GM19238 (cell line): ENCODE results near the gene BCAS1.

Source experiments
- DNase-seq: peaks from one replicate; pipeline ENCODE4 v3.0.0; 2011; ENCODE audit warnings: low spot score; ENCODE audit not compliant: insufficient read length

Gene BCAS1, protein sequence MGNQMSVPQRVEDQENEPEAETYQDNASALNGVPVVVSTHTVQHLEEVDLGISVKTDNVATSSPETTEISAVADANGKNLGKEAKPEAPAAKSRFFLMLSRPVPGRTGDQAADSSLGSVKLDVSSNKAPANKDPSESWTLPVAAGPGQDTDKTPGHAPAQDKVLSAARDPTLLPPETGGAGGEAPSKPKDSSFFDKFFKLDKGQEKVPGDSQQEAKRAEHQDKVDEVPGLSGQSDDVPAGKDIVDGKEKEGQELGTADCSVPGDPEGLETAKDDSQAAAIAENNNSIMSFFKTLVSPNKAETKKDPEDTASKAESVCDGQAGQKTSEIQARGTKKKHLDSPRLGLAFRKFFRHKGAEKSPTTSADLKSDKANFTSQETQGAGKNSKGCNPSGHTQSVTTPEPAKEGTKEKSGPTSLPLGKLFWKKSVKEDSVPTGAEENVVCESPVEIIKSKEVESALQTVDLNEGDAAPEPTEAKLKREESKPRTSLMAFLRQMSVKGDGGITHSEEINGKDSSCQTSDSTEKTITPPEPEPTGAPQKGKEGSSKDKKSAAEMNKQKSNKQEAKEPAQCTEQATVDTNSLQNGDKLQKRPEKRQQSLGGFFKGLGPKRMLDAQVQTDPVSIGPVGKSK

DNA sequence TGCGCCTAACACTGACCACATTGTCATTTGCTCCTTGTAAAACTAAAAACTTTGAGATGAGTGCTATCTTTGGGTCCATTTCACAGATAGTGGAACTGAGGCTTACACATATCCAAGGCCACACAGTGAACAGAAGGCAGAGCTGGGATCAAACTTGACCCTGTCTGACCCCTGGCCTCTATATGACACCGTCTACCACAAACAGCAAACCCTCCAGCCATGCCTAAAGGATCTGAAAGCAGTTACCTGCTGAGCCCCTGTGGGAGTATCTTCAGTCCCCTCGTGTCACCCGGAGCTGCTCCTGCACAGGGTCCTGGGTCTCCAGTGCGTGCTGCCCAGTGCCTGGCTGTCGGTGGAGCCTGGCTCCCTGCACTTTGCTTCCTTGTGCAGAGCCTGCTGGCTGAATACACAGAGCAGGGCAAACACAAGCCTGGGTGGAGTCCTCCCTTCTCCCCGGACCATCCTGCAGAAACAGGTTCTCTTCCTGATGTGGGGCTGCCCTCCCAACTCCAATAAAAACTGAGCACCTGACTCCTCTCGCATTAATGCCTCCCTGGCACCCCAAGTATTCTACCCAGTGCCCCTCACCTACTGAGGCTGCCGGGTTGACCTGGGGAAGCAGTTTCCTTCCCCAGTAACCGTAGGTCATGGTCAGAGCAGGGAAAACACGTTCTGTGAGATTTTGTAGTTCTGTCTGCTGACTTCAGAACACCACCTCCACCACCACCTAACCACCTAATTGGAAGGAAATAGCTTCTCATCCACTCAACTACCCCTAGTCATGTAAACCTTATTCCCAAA is at the start of gene BCAS1:
Gene BCAS1, minus strand, starts transcription at position 408 of the 801 bp plus-strand sequence. CDS start 11,876 bp downstream, outside the sequence.
- DNase-seq: no peak

DNA sequence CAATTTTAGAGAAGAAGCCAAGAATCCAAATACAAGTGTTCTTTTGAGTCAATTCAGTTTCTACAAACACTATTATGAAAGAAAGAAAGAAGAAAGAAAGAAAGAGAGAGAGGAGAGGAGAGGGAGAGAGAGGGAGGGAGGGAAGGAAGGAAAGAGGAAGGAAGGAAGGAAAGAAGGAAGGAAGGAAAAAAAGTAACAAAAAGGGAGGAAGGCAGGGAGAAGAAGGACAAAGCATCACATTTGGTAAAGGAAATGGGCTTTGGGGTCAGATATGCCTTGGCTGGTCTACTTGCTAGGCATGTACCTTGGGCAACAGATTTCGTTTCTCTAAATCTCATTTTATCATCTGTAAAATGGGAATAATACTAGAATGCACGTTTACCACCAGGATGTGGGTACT is 49.4 kb upstream of the BCAS1 start:
- DNase-seq: no peak

DNA sequence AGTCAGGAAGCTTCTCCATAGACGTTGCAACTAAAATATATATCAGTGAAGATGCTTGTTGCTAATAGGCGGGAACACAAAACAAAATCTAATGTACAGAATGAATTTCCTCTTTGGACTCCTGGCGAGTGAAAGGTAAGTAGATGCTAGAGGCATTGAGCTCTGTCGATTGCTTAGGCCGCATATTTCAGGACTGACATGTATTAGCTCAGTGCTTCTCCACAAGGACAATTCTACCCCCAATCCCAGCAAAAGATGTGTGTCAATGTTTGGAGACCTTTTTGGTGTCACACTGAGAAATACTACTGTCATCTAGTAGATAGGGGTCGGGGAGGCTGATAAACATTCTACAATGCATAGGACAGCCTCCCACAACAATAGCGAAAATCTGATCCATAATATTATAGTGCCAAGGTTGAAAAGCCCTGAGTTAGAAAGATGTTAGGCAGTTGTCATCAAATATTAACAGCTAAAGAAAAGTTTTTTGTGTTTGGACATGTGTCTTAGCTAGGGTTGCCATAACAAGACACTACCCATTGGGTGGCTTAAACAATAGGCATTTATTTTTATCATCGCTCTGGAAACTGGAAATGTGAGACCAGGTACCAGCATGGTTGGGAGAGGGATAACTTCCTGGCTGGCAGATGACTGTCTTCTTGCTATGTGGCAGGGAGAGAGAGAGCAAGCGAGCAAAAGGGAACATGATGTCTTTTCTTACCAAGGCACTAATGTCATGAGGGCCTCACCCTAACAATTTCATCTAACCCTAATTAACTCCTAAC is 48.0 kb upstream of the BCAS1 start:
- no peak for DNase-seq

DNA sequence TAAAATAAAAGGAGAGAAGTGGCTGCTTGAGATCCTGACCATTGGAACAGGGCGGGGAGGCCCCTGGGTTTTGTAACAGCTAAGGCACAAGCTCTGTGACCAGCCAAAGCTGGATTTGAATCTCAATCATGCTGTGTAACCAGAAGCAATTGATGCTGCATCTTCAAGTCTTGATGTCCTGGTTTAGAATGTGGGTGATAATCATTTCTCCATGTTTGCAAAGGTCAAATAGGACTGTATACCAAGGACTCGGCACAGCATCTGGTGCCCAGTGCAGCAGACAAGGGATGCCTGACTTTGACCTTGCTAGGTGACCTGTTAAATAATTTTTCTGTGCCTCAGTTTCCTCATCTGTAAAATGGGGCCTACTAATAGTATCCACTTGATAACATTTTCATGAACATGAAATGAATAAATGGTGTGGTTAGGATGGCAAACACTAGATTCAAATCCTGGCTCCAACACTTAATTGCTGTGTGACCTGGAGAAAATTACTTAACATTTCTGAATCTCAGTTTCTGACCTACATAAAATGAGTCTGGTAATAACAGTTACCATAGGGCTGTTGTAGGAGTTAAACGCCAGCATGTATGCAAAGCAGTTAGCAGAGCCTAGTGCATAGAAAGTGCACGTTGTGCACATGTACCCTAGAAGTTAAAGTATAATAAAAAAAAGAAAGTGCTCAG is 46.3 kb upstream of the BCAS1 start:
- DNase-seq: no peak

DNA sequence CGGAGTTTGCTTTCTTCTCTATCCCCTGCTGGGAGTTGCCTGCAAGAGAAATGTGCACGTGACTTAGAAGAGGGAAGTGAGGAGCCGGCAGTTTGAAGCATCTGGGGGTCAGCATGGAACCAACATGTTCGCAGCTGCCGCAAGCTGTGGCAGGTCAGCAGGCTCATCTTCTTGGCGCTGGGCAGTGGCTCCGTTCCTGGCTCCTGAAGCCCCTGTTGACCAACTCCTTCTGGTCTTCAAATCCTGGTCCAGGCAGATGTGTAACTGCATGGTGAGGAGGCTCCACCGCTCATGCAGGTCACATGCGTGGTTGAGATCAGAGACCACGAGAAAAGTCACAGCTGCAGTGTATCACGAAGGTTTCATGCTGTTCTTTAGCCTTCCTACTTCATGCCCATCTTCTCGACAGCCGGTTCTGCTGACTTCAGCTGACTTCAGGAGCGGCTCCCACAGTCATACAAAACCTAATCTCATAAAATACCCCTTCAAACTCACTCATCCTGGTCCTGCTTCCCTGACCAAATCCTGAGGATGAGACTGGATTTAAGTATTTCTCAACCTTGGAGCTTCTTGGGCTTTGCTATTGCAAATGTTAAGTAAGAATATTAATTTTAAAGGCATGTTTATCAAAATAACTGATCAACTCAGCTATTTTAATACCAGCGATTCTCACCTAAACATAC is 44.9 kb upstream of the BCAS1 start:
- DNase-seq: no peak

DNA sequence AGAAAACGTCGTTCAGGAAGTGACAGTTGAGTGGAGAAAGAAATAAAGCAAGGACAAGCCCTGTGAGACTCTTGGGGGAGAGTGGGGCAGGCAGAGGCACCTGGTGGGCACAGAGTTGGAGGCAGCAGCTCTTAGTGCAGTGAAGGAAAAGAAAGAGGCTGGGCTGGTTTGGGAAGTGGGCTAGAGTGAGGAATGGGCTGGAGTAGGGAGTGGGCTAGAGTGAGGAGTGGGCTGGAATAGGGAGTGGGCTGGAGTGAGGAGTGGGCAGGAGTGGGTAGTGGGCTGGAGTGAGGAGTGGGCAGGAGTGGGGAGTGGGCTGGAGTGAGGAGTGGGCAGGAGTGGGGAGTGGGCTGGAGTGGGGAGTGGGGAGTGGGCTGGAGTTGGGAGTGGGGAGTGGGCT is 43.7 kb upstream of the BCAS1 start:
- no peak for DNase-seq

DNA sequence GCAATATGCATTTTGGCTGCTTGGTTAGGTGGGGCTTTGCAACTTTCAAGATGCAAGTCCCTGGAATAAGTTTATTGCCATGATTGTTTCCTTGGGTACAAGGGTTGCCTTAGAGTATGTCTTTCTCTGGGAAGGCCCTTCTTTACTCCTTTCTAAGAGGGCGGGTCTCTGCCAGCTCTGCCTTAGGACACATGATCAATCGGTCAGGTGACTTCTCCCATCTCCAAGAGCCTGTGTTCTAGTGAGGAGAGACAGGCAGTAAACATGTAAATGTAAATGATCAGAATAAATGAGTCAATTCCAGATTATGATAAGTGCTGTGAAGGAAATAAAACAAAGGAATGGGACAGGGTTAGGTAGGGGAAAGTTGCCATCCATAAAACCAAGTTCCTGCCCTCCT is 43.2 kb upstream of the BCAS1 start:
- DNase-seq: no peak

DNA sequence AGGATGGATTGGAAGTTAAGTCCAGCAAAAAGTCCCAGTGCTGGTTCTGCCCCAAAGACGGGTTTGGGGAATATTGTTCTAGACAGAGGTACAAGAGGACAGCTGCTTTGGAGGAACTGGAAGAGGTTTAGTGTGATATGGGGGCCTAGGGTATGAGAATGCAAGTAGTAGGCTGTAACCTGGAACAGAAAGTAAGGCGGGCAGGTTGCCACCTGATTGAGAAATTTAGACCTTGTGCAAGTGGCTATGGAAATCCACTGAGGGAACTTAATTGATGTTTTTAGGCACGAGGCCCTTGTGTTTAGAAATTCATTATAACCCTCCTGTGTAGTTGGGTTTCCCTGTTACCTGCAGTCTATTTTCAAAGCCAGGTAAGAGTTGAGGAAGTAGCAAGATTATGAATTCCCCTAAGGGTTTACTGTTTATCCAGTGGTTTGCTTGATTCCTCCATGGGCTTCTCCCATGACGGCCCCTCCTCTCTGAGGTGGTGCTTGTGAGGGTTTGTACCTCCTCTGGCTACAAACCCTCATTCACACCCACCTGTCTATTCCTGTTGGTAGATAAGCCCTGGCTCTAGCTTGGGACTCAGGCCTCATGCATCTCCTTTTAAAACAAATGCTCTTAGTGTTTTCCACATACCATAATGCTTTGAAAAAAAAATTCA is 42.0 kb upstream of the BCAS1 start:
- no peak for DNase-seq

DNA sequence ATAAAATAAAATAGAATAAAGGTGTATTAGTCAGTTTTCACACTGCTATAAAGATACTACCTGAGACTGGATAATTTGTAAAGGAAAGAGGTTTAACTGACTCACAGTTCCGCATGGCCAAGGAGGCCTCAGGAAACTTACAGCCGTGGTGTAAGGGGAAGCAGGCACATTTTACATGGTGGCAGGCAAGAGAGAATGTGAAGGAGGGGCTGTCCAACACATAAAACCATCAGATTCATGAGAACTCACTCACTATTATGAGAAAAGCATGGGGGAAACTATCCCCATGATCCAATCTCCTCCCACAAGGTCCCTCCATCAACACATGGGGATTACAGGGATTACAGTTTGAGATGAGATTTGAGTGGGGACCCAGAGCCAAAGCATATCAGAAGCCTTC is 41.1 kb upstream of the BCAS1 start:
- DNase-seq: no peak

DNA sequence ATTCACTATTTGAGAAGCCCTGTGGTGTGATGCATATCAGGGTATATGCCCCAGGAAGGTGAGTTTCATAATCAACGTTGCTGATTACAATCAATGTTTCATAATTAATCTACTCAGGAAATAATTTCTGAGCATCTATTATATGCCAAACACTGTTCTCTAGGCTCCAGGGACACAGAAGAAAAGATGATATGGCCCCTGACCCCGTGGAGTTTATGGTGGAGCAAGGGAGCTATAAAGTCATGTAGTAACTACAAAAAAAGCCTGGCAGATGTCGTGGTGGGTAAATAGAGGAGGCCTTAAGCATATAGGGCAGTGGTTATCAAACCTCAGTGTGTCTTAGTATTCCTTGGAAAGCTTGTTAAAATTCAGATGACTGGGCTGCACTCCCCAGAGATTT is 40.1 kb upstream of the BCAS1 start:
- DNase-seq: no peak

DNA sequence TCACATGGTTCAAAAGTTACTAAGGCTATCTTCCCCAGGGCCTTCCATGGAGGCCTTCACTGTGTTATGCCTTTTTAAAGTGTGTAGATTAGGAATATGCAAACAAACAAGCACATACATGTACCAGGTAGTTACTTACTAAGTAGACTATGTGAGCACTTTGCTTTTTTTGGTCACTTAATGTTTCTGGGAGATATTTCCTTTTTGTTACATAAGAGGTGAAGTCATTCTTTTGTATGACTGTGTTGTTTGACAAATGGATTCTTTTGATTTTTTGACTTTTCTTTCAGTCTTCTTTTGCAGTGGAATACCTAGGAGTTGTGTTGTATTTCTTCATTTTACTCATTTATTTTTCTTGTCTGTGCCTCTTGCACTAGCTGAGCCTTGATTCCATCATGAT is 39.6 kb upstream of the BCAS1 start:
- no peak for DNase-seq

DNA sequence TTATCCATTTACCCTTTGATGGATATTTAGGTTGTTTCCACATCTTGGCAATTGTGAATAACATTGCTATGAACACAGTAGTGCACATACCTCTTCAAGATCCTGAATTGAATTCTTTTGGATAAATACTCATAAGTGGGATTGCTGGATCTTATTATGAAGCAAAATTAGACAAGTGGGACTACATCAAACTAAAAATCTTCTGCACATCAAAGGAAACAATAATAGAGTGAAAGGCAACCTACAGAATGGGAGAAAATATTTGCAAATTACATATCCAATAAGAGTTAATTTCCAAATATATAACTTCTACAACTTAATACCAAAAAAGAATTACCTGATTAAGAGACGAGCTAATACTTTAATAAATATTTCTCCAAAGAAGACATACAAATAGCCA is 38.4 kb upstream of the BCAS1 start:
- no peak for DNase-seq

DNA sequence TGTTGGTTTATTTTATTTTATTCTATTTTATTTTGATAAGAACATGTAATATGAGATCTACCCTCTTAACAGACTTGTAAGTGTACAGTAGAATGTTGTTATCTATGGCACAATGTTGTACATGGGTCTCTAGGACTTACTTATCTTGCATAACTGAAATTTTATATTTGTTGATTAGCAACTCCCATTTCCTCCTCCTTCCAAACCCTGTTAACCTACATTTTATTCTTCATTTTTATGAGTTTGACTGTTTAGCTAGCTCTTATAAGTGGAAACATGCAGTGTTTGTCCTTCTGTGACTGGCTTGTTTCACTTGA is 37.9 kb upstream of the BCAS1 start:
- DNase-seq: no peak

DNA sequence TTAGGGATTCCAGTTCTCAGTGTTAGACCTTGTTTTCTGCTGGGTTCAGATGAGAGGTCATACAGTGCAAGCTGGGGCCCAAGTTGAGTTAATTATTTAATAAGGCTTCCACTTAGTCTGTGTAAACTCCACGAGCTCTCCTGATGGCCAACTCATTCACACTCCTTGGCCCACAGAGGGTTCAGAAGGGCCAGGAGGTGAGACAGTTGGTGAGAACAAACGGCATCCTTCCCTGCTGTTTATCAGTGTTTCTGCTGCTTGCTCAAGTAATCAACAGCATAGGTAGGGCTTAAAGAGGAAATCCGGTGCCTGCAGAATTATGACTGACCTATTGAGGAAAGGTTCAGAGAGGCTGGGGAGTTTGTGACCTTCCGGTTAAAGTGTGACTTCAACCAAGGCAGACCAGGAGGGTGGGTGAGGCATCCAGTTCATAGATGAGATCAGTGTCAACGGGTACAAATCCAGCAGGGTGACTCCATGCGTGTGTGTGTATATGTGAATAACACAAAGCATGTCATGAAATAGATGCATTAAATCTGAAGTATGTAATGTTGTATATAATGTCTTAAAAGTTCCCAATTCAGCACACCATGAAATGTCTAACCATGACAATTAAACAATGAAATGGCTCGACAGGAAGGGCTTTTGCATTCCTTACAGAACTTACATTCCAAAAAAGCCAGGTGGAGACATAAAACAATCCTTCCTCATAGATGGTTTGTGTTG is 37.4 kb upstream of the BCAS1 start:
- DNase-seq: no peak

DNA sequence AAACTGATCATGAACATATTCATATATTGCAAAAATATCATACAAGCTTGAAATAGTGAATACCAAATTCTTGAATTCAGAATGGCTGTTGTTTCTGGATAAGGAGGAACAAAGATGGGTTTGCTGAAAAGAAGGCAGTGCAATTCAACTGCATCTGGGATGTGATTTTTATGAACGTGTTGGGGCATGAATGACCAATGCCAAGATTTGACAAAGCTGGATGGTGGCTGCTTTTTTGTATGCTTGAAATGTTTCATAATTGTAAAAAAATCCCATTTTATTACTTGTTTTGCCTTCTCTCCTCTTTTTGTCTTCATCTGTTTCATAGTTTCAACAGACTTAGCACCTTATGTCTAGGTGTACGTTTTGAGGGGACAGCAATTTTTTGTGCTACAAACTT is 36.8 kb upstream of the BCAS1 start:
- DNase-seq: no peak

DNA sequence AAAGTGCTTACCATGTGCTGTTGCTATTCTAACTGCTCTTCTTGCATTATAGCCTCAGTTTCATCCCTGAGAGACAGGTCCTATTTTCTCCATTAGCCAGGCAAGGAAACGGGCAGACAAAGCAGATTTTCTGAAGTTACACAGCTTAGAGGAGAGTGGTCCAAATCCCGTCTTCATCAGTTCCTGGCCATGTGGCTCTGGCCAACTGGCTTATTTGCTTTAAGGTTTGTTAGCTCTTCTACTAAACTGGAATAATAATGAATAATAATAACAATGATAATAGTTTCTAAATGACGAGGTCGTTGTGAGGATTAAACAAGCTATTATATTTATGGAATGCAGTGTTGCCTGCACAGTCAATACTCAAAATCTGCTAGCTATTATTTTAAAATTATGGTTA is 35.8 kb upstream of the BCAS1 start:
- no peak for DNase-seq

DNA sequence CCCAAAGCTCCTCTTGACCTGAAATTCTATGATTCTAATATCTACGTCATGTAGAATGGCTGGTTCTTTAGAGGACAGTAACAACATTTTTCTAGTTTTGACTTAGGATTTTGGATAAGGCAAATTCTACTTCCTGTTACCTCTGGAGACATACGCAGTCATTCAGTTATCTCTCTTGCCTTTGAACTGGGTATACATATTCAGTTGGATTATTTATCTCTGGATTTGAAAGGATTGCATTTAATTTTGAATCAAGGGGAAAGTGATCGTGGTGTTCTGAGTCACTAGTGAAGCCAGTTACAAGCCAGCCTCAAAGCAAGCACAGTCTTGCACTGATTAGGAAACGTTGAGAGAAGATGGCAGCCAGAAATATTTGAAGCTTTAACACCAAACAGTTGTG is 35.3 kb upstream of the BCAS1 start:
- no peak for DNase-seq

DNA sequence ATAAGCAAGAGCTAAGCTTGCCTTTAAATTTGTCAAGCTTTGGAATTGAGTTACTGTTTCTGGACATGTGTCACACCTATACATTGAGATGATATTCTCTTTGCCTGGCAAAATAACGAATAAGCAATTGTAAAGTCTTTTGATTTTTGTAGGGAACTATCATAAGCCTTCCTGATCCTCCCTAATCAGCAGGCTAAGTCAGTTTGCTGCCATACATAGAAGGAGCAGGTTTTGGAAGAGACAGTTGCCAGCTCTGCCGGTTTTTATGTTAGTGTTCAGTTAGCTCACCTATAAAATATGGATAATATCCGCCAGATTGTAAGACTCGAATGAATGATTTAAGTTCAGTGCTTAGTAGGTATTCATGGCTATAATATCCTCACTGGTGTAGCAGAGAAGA is 34.4 kb upstream of the BCAS1 start:
- DNase-seq: no peak
